HEK293T (cell line): ENCODE results near the gene ELL.

Source experiments
- CTCF ChIA-PET: fragments of 350-600 bp; formaldehyde crosslinking; extraction: SDS; loops from one replicate; lab custom pipeline; 2021; ENCODE audit warnings: antibody characterized with exemption, inconsistent platforms; lab: Yijun Ruan, JAX
- POLR2A ChIA-PET: fragments of 350-600 bp; formaldehyde crosslinking; extraction: SDS; loops from one replicate; lab custom pipeline; 2020; ENCODE audit warnings: antibody characterized with exemption, inconsistent platforms; lab: Yijun Ruan, JAX
- DNase-seq: peaks from one replicate; pipeline ENCODE4 v3.0.0; 2012; ENCODE audit warnings: mixed read lengths; ENCODE audit errors: extremely low spot score
- ARNT ChIP-seq: fragments of 450-650 bp; IDR thresholded peaks from 2 replicates; pipeline ENCODE4 v1.6.1; 2017; ENCODE audit warnings: mild to moderate bottlenecking
- BHLHE40 ChIP-seq: fragments of 450-650 bp; IDR thresholded peaks from 2 replicates; pipeline ENCODE4 v1.6.1; 2016; ENCODE audit warnings: mild to moderate bottlenecking, moderate library complexity, borderline replicate concordance
- CTBP1 ChIP-seq: fragments of 450-650 bp; IDR thresholded peaks from 2 replicates; pipeline ENCODE4 v1.6.1; 2016; ENCODE audit warnings: borderline replicate concordance
- ELF4 ChIP-seq: fragments of 450-650 bp; IDR thresholded peaks from 2 replicates; pipeline ENCODE4 v1.6.1; 2017; ENCODE audit warnings: antibody characterized with exemption
- FOXA1 ChIP-seq: fragments of 450-650 bp; IDR thresholded peaks from 2 replicates; pipeline ENCODE4 v1.6.1; 2016; ENCODE audit warnings: mild to moderate bottlenecking
- FOXK2 ChIP-seq: fragments of 450-650 bp; IDR thresholded peaks from 2 replicates; pipeline ENCODE4 v1.6.1; 2016; ENCODE audit warnings: mild to moderate bottlenecking
- FOXM1 ChIP-seq: fragments of 450-650 bp; IDR thresholded peaks from 2 replicates; pipeline ENCODE4 v1.6.1; 2017; ENCODE audit warnings: mild to moderate bottlenecking, borderline replicate concordance
- HDGF ChIP-seq: fragments of 450-650 bp; IDR thresholded peaks from 2 replicates; pipeline ENCODE4 v1.6.1; 2017; ENCODE audit warnings: antibody characterized with exemption, borderline replicate concordance
- L3MBTL2 ChIP-seq: fragments of 450-650 bp; conservative IDR thresholded peaks from 2 replicates; pipeline ENCODE4 v1.6.1; 2016; ENCODE audit warnings: mild to moderate bottlenecking
- LEF1 ChIP-seq: fragments of 450-650 bp; IDR thresholded peaks from 2 replicates; pipeline ENCODE4 v1.6.1; 2017; ENCODE audit warnings: mild to moderate bottlenecking, borderline replicate concordance
- NFRKB ChIP-seq: fragments of 450-650 bp; IDR thresholded peaks from 2 replicates; pipeline ENCODE4 v1.6.1; 2016; ENCODE audit warnings: mild to moderate bottlenecking, moderate library complexity
- PKNOX1 ChIP-seq: fragments of 450-650 bp; IDR thresholded peaks from 2 replicates; pipeline ENCODE4 v1.6.1; 2016
- SP1 ChIP-seq: fragments of 450-650 bp; IDR thresholded peaks from 2 replicates; pipeline ENCODE4 v1.6.1; 2017
- SUZ12 ChIP-seq: fragments of 450-650 bp; IDR thresholded peaks from 2 replicates; pipeline ENCODE4 v1.6.1; 2016; ENCODE audit warnings: mild to moderate bottlenecking
- TARDBP ChIP-seq: fragments of 450-650 bp; IDR thresholded peaks from 2 replicates; pipeline ENCODE4 v1.6.1; 2016
- ZNF384 ChIP-seq: fragments of 450-650 bp; IDR thresholded peaks from 2 replicates; pipeline ENCODE4 v1.6.1; 2016

ELL gene

GRCh38 chr19:18464646-18465045 is 57.2 kb downstream of the ELL start:
- ChIA-PET CTCF (interaction anchor here (0.6 to 0.7 kb wide), 2 partner anchors 12 to 129 kb away, joined by 3 read pairs; no protein-coding TSS in a partner anchor), POLR2A (no interaction called here)
- no peak for TF ChIP-seq HDGF
- TF ChIP-seq NFRKB, result no peak
- TF ChIP-seq PKNOX1, result no peak
- no peak for TF ChIP-seq L3MBTL2
- no peak for TF ChIP-seq ELF4
- no peak for TF ChIP-seq SUZ12
- TF ChIP-seq TARDBP, result no peak
- TF ChIP-seq FOXM1, result no peak
- TF ChIP-seq CTBP1, result no peak
- TF ChIP-seq BHLHE40, result no peak
- TF ChIP-seq FOXA1, result no peak
- no peak for TF ChIP-seq SP1
- no peak for TF ChIP-seq ZNF384
- TF ChIP-seq LEF1, result no peak
- TF ChIP-seq ARNT, result no peak
- TF ChIP-seq FOXK2, result no peak
- no peak for DNase-seq

DNA sequence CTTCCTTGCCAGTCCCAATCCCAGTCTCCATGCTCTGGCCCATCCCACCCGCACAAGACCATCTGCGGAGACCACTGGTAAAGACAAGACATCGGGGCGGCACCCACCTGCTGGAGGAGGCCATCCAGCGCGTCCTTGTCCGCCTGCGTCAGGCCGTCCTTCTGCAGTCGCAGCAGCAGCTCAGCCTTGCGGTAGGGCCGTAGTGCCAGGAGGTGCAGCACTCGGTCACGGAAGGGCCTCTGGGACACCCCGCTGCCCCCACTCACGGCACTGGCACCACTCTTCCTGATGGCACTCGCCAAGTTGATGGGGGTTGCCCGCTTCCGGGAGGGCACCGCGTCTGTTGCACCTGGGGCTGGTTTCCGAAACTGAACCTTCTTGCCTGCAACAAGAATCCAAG is 60.4 kb downstream of the ELL start:
- no peak for DNase-seq
- ChIA-PET CTCF (interaction anchor here (0.6 to 3.0 kb wide), 11 partner anchors 8 to 43 kb away, joined by 3 to 21 read pairs (median 3); no protein-coding TSS in a partner anchor), POLR2A (no interaction called here)
- TF ChIP-seq ELF4, result no peak
- TF ChIP-seq BHLHE40, result no peak
- TF ChIP-seq FOXA1, result no peak
- no peak for TF ChIP-seq LEF1
- TF ChIP-seq CTBP1, result no peak
- TF ChIP-seq TARDBP, result no peak

- DNase-seq, result no peak
- ChIA-PET CTCF (interaction anchor here (0.8 to 3.0 kb wide), 3 partner anchors 8 to 11 kb away, joined by 3 to 21 read pairs (median 8); no protein-coding TSS in a partner anchor), POLR2A (no interaction called here)
- no peak for TF ChIP-seq ZNF384
- TF ChIP-seq ELF4, result no peak
- no peak for TF ChIP-seq PKNOX1
- TF ChIP-seq BHLHE40, result no peak
- no peak for TF ChIP-seq L3MBTL2
- TF ChIP-seq NFRKB, result no peak
- no peak for TF ChIP-seq FOXA1
- TF ChIP-seq CTBP1, result no peak
- no peak for TF ChIP-seq HDGF
- TF ChIP-seq ARNT, result no peak
- no peak for TF ChIP-seq FOXK2
- no peak for TF ChIP-seq FOXM1
- TF ChIP-seq TARDBP, result no peak
- no peak for TF ChIP-seq SUZ12
- no peak for TF ChIP-seq SP1
- no peak for TF ChIP-seq LEF1
Measured at GRCh38 chr19:18460900-18461299, 61.0 kb downstream of the ELL start.

DNA sequence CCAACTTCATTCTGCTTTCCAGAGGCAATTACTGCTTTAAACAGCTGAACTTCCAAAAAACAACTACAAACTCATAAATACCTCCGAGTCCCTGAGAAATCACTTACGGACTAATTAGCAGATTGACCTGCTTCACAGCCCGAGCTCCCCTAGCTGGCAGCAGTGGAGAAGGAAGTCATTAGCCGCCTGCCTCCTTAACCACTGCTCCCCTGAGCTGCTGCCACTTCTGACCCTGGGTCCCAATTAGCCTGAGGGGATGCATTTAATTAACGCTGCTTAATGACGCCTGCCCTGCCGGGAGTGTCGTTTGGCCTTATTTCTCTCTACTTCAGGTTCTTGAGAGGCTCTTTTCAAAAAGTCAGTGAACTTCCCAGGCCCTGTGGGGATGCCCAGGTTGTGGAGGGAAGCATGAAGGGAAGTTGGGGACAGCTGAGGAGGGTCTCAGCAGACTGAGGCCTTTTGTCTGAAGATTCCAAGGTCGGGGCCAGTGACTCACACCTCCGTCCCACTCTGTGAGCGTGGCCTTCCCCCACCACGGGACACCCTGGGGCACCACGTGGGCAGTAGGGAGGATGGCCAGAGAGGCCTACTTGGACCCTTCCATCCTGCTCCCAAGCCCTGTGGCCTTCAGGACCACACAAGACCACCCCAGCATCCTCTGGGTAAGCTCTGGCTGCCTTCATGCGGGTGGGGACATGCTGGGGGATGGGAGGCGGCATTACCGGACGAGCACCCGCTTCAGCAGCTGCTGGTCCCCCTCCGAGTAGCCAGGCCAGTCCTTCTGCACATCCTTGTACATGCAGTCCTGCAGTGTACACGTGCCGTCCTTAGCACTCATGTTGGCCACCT is 64.2 kb downstream of the ELL start:
- ChIA-PET POLR2A (no interaction called here), CTCF (interaction anchor here (0.8 kb wide), 1 partner anchor 17 kb away, joined by 3 read pairs; no protein-coding TSS in a partner anchor)
- DNase-seq, result no peak
- TF ChIP-seq TARDBP, result no peak
- no peak for TF ChIP-seq NFRKB
- no peak for TF ChIP-seq SUZ12
- no peak for TF ChIP-seq ARNT

DNA sequence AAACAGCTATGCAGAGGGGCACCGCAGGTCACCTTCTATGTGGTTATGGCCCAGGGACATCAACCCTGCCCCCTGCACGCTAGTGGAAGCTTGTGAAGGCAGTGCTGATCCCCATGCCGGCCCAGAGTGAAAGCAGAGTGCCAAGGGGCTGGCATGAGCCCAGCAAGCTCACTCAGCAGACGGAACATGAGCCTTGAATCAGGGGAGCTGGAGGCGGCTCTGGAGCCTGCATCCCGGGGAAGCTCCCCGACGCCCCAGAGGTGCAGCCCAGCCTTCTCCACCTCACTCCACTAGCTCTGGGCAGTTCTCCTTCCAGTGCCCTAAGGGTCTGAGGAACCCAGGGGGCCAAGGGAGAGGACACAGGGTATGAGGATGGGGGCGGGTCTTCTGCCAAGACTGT is 64.9 kb downstream of the ELL start:
- ChIA-PET POLR2A (no interaction called here), CTCF (interaction anchor here (0.8 kb wide), 1 partner anchor 16 kb away, joined by 3 read pairs; no protein-coding TSS in a partner anchor)
- TF ChIP-seq SP1 (no peak), ZNF384 (no peak), HDGF (no peak), BHLHE40 (no peak), NFRKB (no peak), TARDBP (no peak)
- no peak for DNase-seq

DNA sequence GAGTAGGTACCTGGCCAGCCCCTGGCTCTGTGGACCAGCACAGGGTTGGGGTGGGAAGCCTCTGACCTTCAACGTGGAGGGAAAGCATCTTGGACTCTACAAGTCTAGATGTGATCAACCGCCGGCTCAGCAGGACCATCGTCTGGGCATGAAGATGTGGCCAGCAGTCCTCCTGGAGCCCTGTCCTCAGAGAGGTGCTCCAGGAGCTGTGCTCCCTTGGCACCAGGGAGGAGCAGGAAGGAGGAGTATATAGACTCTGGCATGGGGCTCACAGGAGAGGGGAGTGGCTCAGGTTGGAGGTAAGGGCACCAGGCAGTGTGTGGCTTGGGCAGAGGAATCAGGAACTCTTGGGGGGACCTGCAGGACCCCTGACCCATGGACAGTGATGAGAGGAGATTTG is 65.6 kb downstream of the ELL start:
- DNase-seq, result no peak
- TF ChIP-seq NFRKB (no peak), BHLHE40 (no peak), SUZ12 (no peak), LEF1 (no peak), FOXA1 (no peak), FOXM1 (no peak), PKNOX1 (no peak)
- ChIA-PET POLR2A (no interaction called here), CTCF (no interaction called here)
